GM12892 (cell line): ENCODE data around the gene RNF151.

Experiments
- POLR2A ChIP-seq: IDR thresholded peaks from 2 replicates; pipeline ENCODE4 v1.6.1; 2011; ENCODE audit warnings: low read depth, low read length, control low read depth
- TAF1 ChIP-seq: IDR thresholded peaks from 2 replicates; pipeline ENCODE4 v1.6.1; 2011; ENCODE audit warnings: low read depth, mild to moderate bottlenecking, control low read depth, low read length, borderline replicate concordance

DNA sequence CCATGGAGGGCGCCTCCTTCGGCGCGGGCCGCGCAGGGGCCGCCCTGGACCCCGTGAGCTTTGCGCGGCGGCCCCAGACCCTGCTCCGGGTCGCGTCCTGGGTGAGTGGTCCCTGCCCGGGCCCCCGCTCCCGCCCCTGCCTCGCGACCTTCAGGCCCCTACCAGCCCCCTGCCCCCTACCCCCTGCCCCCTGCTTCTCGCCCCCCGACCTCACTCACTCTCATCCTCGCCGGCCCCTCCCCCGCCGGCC, 23.4 kb downstream of the RNF151 start:
- TF ChIP-seq POLR2A (no peak), TAF1 (no peak)
